ENCODE measurements around the gene DIS3L2. TPM values are rescaled to one million over a fixed set of nuclear protein-coding genes. Genes with fewer than 3 reads are reported as not detected.
"Not testable (repeated sequence)": the region's sequence is repeated elsewhere in the genome, so short reads cannot be mapped to it uniquely, and the experiment has no call there.

DIS3L2 gene
- total RNA-seq, 1 donor from 2014 or later = 77.2 TPM

GRCh38 chr2:232008907-232009638, 47.6 kb downstream of the DIS3L2 start:
- no peak for DNase-seq (ENCODE audit: low spot score)

GRCh38 chr2:232009639-232010274, 48.2 kb downstream of the DIS3L2 start:
- DNase-seq (ENCODE audit: low spot score) = no peak

- no peak for DNase-seq (ENCODE audit: low spot score)
Observed at GRCh38 chr2:232013701-232014353, 52.3 kb downstream of the DIS3L2 start.

GRCh38 chr2:232014681-232015080, 53.2 kb downstream of the DIS3L2 start:
- no peak for DNase-seq (ENCODE audit: low spot score)

- no peak for DNase-seq (ENCODE audit: low spot score)
Observed at GRCh38 chr2:232018181-232018580, 56.7 kb downstream of the DIS3L2 start.

- no peak for DNase-seq (ENCODE audit: low spot score)
Observed at GRCh38 chr2:232022718-232023117, 61.2 kb downstream of the DIS3L2 start.

- no peak for DNase-seq (ENCODE audit: low spot score)
Observed at GRCh38 chr2:232023426-232023825, 61.9 kb downstream of the DIS3L2 start.

GRCh38 chr2:232024457-232024856, 62.9 kb downstream of the DIS3L2 start:
- DNase-seq (ENCODE audit: low spot score) = no peak

- DNase-seq (ENCODE audit: low spot score) = no peak
Observed at GRCh38 chr2:232026910-232027309, 65.4 kb downstream of the DIS3L2 start.

- no peak for DNase-seq (ENCODE audit: low spot score)
Observed at GRCh38 chr2:232027530-232027929, 66.0 kb downstream of the DIS3L2 start.

GRCh38 chr2:232028071-232028470, 66.6 kb downstream of the DIS3L2 start:
- no peak for DNase-seq (ENCODE audit: low spot score)

GRCh38 chr2:232028631-232029030, 67.1 kb downstream of the DIS3L2 start:
- DNase-seq (ENCODE audit: low spot score) = no peak

GRCh38 chr2:232029346-232029745, 67.8 kb downstream of the DIS3L2 start:
- DNase-seq (ENCODE audit: low spot score) = no peak

- DNase-seq (ENCODE audit: low spot score) = no peak
Observed at GRCh38 chr2:232030229-232030628, 68.7 kb downstream of the DIS3L2 start.

- DNase-seq (ENCODE audit: low spot score) = not testable (repeated sequence)
Observed at GRCh38 chr2:232035292-232035691, 73.8 kb downstream of the DIS3L2 start.

GRCh38 chr2:232036876-232037275, 75.4 kb downstream of the DIS3L2 start:
- not testable (repeated sequence) for DNase-seq (ENCODE audit: low spot score)

- DNase-seq (ENCODE audit: low spot score) = no peak
Observed at GRCh38 chr2:232038251-232038880, 76.9 kb downstream of the DIS3L2 start.

GRCh38 chr2:232038881-232039485, 77.5 kb downstream of the DIS3L2 start:
- DNase-seq (ENCODE audit: low spot score) = no peak

- no peak for DNase-seq (ENCODE audit: low spot score)
Observed at GRCh38 chr2:232042911-232043574, 81.5 kb downstream of the DIS3L2 start.

- no peak for DNase-seq (ENCODE audit: low spot score)
Observed at GRCh38 chr2:232043966-232044365, 82.5 kb downstream of the DIS3L2 start.

- no peak for DNase-seq (ENCODE audit: low spot score)
Observed at GRCh38 chr2:232049350-232049749, 87.8 kb downstream of the DIS3L2 start.
